Measurements from ENCODE around the gene LPP. TPM values are rescaled to one million over a fixed set of nuclear protein-coding genes. Genes with fewer than 3 reads are reported as not detected.

Gene LPP
- total RNA-seq, 4 donors from 2014 or later, result 207 to 592 (median 406) TPM

DNA sequence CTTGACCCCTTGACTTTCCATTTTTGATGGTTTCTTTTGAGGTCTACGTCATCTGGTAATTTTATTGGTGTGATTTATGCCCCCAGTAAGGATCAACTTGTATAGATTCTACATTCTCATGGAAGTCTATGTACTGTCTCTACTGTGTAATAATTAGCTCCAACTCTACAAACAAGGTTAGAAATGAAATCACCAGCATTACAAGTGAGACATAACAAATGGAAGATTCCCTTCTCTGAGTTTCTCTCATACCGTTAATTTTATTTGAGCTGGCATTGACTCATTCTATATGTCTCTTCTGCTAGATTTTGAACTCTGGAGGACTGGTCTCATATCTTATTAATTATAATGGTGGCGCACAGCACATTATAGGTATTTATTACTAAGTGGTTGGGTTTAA lies 138.9 kb downstream of the LPP start:
- H3K27ac ChIP-seq, result peak overlapping the region; percentile 75 to 81 (median 79)
- no peak for TF ChIP-seq EP300 (IDR thresholded peaks at IDR 0.05; ENCODE audit: low read depth)
- TF ChIP-seq POLR2AphosphoS5 (IDR thresholded peaks at IDR 0.05), result no peak
- no peak for TF ChIP-seq POLR2A (IDR thresholded peaks at IDR 0.05)
- TF ChIP-seq, protein P1, sequence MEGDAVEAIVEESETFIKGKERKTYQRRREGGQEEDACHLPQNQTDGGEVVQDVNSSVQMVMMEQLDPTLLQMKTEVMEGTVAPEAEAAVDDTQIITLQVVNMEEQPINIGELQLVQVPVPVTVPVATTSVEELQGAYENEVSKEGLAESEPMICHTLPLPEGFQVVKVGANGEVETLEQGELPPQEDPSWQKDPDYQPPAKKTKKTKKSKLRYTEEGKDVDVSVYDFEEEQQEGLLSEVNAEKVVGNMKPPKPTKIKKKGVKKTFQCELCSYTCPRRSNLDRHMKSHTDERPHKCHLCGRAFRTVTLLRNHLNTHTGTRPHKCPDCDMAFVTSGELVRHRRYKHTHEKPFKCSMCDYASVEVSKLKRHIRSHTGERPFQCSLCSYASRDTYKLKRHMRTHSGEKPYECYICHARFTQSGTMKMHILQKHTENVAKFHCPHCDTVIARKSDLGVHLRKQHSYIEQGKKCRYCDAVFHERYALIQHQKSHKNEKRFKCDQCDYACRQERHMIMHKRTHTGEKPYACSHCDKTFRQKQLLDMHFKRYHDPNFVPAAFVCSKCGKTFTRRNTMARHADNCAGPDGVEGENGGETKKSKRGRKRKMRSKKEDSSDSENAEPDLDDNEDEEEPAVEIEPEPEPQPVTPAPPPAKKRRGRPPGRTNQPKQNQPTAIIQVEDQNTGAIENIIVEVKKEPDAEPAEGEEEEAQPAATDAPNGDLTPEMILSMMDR (IDR thresholded peaks at IDR 0.05), result no peak
- H3K4me3 ChIP-seq, result no peak overlapping the region
- 75 to 78% methylated on average over 2 to 3 of the region's 3 CpGs for WGBS, 2 donors (ENCODE audit: low coverage in 1 of 2)
- no peaks in the 10 kb centered on the region for H3K27me3 ChIP-seq
- H3K9me3 ChIP-seq, result no peaks in the 10 kb centered on the region
- H3K4me1 ChIP-seq, result peaks cover 13 to 64% (median 35%) of the 10 kb centered on the region in 4 donors
- no peaks in the 10 kb centered on the region for H3K36me3 ChIP-seq
- intact Hi-C loops (cut with DNase I; ENCODE audit: low total_unique reads) (no loop called here), in situ Hi-C loops (cut with MboI; ENCODE audit: low pct_ligation_motif_present in 1 of 4, low pct_unique_long_range_greater_than_20kb in 1 of 4, low sequenced_read_pairs in 3 of 4) (loop anchor here in 3 of 4 donors (25.0 kb wide), 1 partner anchor 556 kb away; the partner anchor contains the start of gene BCL6 (in 3 of the 3))
- DNase-seq, result no peak

DNA sequence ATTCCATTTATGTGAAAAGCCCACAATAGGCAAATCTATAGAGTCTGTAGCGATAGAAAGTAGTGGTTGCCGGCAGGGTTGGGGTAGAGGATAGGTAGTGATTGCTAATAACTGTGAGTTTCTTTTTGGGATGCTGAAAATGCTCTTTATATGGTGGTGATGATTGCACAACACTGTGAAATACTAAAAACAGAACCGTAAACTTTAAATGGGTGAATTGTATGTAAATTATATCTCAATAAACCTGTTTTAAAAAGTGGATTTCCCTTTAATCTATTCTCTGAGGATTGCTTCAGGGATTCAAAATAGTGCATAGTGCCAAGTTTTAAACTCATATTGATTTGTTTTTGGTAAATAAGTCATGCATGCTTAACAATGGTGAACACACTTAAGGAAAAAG lies 140.2 kb downstream of the LPP start:
- in situ Hi-C loops (cut with MboI; ENCODE audit: low pct_ligation_motif_present in 1 of 4, low pct_unique_long_range_greater_than_20kb in 1 of 4, low sequenced_read_pairs in 3 of 4) (loop anchor here in 3 of 4 donors (25.0 kb wide), 1 partner anchor 557 kb away; the partner anchor contains the start of gene BCL6 (in 3 of the 3)), intact Hi-C loops (cut with DNase I; ENCODE audit: low total_unique reads) (no loop called here)
- H3K27ac ChIP-seq, result peak overlapping the region; percentile 75 to 81 (median 79)
- WGBS, 2 donors (ENCODE audit: low coverage in 1 of 2), result 65 to 70% methylated on average over 3 of the region's 3 CpGs
- no peaks in the 10 kb centered on the region for H3K36me3 ChIP-seq
- no peaks in the 10 kb centered on the region for H3K27me3 ChIP-seq
- no peak overlapping the region for H3K4me3 ChIP-seq
- peaks cover 23 to 71% (median 48%) of the 10 kb centered on the region in 4 donors for H3K4me1 ChIP-seq
- TF ChIP-seq, protein P1 (IDR thresholded peaks at IDR 0.05), result no peak
- TF ChIP-seq POLR2AphosphoS5 (IDR thresholded peaks at IDR 0.05) (no peak), EP300 (IDR thresholded peaks at IDR 0.05; ENCODE audit: low read depth) (no peak), POLR2A (IDR thresholded peaks at IDR 0.05) (no peak)
- DNase-seq, result no peak
- H3K9me3 ChIP-seq, result no peaks in the 10 kb centered on the region

DNA sequence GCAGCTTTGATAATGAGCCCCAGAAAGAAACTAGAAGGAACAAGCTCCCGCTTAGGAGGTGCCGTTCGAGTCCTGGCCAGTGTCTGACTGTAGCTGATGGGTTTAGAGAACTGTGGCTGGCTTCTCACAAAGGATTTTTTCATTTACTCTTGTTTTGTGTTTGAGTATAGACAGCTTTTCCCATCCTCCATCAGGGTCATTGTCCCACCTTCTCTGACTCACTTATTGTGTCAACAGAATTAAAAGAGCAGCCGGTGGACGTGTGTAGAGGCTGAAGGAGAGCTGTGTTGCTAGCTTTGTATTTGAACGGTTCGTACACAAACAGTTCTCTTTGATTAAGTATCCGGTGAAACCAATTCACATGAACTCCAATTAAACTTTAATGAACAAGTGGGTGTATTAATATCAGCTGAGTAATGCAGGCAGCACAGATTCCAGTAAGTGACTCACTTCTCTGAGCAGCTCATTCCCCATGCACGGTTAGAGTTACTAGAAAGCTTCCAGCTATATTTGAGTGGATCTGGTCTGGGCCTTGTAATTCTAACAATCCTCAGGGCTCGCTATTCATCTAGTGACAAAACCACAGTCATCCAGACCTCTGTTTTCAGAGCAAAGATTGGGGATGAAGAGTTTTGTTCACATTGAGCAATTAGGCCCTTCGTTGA lies 141.0 kb downstream of the LPP start:
- Histone ChIP-seq H3K27me3 (no peaks in the 10 kb centered on the region), H3K4me3 (no peak overlapping the region), H3K27ac (peak overlapping the region; percentile 75 to 81 (median 79)), H3K36me3 (no peaks in the 10 kb centered on the region), H3K9me3 (no peaks in the 10 kb centered on the region), H3K4me1 (peaks cover 26 to 80% (median 54%) of the 10 kb centered on the region in 4 donors)
- intact Hi-C loops (cut with DNase I; ENCODE audit: low total_unique reads) (no loop called here), in situ Hi-C loops (cut with MboI; ENCODE audit: low pct_ligation_motif_present in 1 of 4, low pct_unique_long_range_greater_than_20kb in 1 of 4, low sequenced_read_pairs in 3 of 4) (loop anchor here in 3 of 4 donors (25.0 kb wide), 1 partner anchor 558 kb away; the partner anchor contains the start of gene BCL6 (in 3 of the 3))
- TF ChIP-seq, protein P1 (IDR thresholded peaks at IDR 0.05), result no peak
- TF ChIP-seq POLR2A (IDR thresholded peaks at IDR 0.05) (no peak), EP300 (IDR thresholded peaks at IDR 0.05; ENCODE audit: low read depth) (peak; percentile 77), POLR2AphosphoS5 (IDR thresholded peaks at IDR 0.05) (peak; percentile 30 to 60 (median 59))
- DNase-seq, result no peak
- WGBS, 2 donors (ENCODE audit: low coverage in 1 of 2), result 41 to 67% methylated on average over 5 to 11 of the region's 11 CpGs

DNA sequence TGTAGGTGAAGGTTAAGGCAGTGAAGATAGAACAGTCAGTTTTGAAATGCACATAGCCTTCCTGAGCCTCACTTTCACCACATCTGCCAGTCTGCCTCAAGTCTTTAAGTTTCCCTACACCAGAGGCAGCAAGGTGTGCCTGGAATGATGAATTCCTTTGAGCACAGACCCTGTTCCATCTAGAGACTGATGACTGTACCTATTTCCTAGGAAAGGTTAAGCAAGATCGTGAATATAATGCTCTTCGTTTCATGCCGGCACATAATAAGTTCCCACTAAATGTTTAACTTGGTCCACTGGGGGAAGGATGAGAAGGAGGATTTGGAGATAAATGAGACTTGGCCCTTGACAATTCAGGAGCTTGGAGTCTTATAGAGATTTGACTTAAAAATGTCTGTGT lies 141.9 kb downstream of the LPP start:
- peaks cover 26 to 79% (median 54%) of the 10 kb centered on the region in 4 donors for H3K4me1 ChIP-seq
- intact Hi-C loops (cut with DNase I; ENCODE audit: low total_unique reads) (no loop called here), in situ Hi-C loops (cut with MboI; ENCODE audit: low pct_ligation_motif_present in 1 of 4, low pct_unique_long_range_greater_than_20kb in 1 of 4, low sequenced_read_pairs in 3 of 4) (loop anchor here in 3 of 4 donors (25.0 kb wide), 1 partner anchor 559 kb away; the partner anchor contains the start of gene BCL6 (in 3 of the 3))

More for the DNA sequence above, 141.9 kb downstream of the LPP start:
- no peak overlapping the region for H3K4me3 ChIP-seq
- no peaks in the 10 kb centered on the region for H3K27me3 ChIP-seq
- no peaks in the 10 kb centered on the region for H3K36me3 ChIP-seq
- H3K9me3 ChIP-seq, result no peaks in the 10 kb centered on the region
- H3K27ac ChIP-seq, result peak overlapping the region; percentile 75 to 81 (median 79)
- 99 to 100% methylated on average over 3 of the region's 3 CpGs for WGBS, 2 donors (ENCODE audit: low coverage in 1 of 2)
- TF ChIP-seq EP300 (IDR thresholded peaks at IDR 0.05; ENCODE audit: low read depth), result no peak
- TF ChIP-seq POLR2A (IDR thresholded peaks at IDR 0.05), result no peak
- TF ChIP-seq POLR2AphosphoS5 (IDR thresholded peaks at IDR 0.05), result no peak
- TF ChIP-seq, protein P1 (IDR thresholded peaks at IDR 0.05), result no peak
- no peak for DNase-seq
